Mammary microvascular endothelial cell (primary cell): Measurements from ENCODE around the gene ABCC5. TPM values are rescaled to one million over a fixed set of nuclear protein-coding genes. Genes with fewer than 3 reads are reported as not detected.

ENCODE experiments used
- total RNA-seq: library from RNA; depleted of rRNA; stranded (reverse); fragments of >200 nt; gene quantifications from 2 replicates; pipeline ENCODE4 v1.2.3, GENCODE V29; 2015

Gene ABCC5
- 4.2 and 5.4 TPM in 2 replicates for total RNA-seq

GRCh38 chr3:184017672-184018423, at the start of gene ABCC5:
ABCC5 (minus strand) TSS chr3:184017884; CDS start chr3:184014392, 3,492 bp downstream.

GRCh38 chr3:184052767-184053166, 35.1 kb upstream of the ABCC5 start, which contains the start of gene HTR3C:
HTR3C (plus strand) TSS chr3:184053047; CDS start chr3:184053081, 34 bp downstream.

GRCh38 chr3:184031187-184031792, 13.6 kb upstream of the ABCC5 start, which contains the start of gene HTR3D:
HTR3D (plus strand) TSS chr3:184031742; CDS start chr3:184031742, 0 bp downstream.

GRCh38 chr3:183884427-183885296, 133.0 kb downstream of the ABCC5 start, which contains the start of gene PARL:
PARL (minus strand) TSS chr3:183884880; CDS start chr3:183884846, 34 bp downstream.

Other genes starting within 250 kb of the ABCC5 start
- 3.1 and 5.0 TPM in 2 replicates for gene MAP6D1, start 192.3 kb downstream of the ABCC5 start, total RNA-seq
- gene PARL, start 133.0 kb downstream of the ABCC5 start, total RNA-seq: 33.5 and 38.8 TPM in 2 replicates
- not detected in 2 replicates for gene HTR3D, start 13.9 kb upstream of the ABCC5 start, total RNA-seq
- not detected in 2 replicates for gene HTR3C, start 35.2 kb upstream of the ABCC5 start, total RNA-seq
- gene HTR3E, start 79.2 kb upstream of the ABCC5 start, total RNA-seq: not detected in 2 replicates
- gene EIF2B5, start 117.5 kb upstream of the ABCC5 start, total RNA-seq: 35.0 and 38.8 TPM in 2 replicates
- 17.8 and 24.8 TPM in 2 replicates for gene DVL3, start 137.5 kb upstream of the ABCC5 start, total RNA-seq
- 414 and 432 TPM in 2 replicates for gene AP2M1, start 157.0 kb upstream of the ABCC5 start, total RNA-seq
- gene ABCF3, start 168.3 kb upstream of the ABCC5 start, total RNA-seq: 33.1 and 34.8 TPM in 2 replicates
- gene VWA5B2, start 211.7 kb upstream of the ABCC5 start, total RNA-seq: not detected in 2 replicates
- 64.2 and 67.1 TPM in 2 replicates for gene ALG3, start 231.1 kb upstream of the ABCC5 start, total RNA-seq
- gene EEF1AKMT4, start 231.8 kb upstream of the ABCC5 start, total RNA-seq: 3.4 and 4.3 TPM in 2 replicates
- gene CAMK2N2, start 243.7 kb upstream of the ABCC5 start, total RNA-seq: not detected in 2 replicates